GM19328 (cell line): ENCODE measurements around the gene RGL1.

Experiments used
- ATAC-seq: cut with Tn5 transposase; IDR thresholded peaks from one replicate; pipeline ENCODE4 v1.9.1; 2021; ENCODE audit warnings: mild to moderate bottlenecking, moderate library complexity; ENCODE audit not compliant: unreplicated experiment

RGL1 gene

GRCh38 chr1:183885142-183885735, 80.3 kb downstream of the RGL1 start:
- no peak for ATAC-seq

- no peak for ATAC-seq
Observed at GRCh38 chr1:183886083-183886828, 81.3 kb downstream of the RGL1 start.

- ATAC-seq = no peak
Observed at GRCh38 chr1:183886853-183887252, 81.9 kb downstream of the RGL1 start.

GRCh38 chr1:183887826-183888819, 83.2 kb downstream of the RGL1 start:
- no peak for ATAC-seq

- no peak for ATAC-seq
Observed at GRCh38 chr1:183889095-183889494, 84.2 kb downstream of the RGL1 start.

GRCh38 chr1:183891158-183891856, 86.4 kb downstream of the RGL1 start:
- no peak for ATAC-seq

- ATAC-seq = no peak
Observed at GRCh38 chr1:183892351-183892793, 87.5 kb downstream of the RGL1 start.

- ATAC-seq = no peak
Observed at GRCh38 chr1:183893561-183894289, 88.8 kb downstream of the RGL1 start.

GRCh38 chr1:183894290-183894565, 89.3 kb downstream of the RGL1 start:
- no peak for ATAC-seq

GRCh38 chr1:183896466-183897048, 91.6 kb downstream of the RGL1 start:
- no peak for ATAC-seq

GRCh38 chr1:183898001-183898396, 93.1 kb downstream of the RGL1 start:
- peak; percentile 22 for ATAC-seq

- ATAC-seq = no peak
Observed at GRCh38 chr1:183898610-183899009, 93.7 kb downstream of the RGL1 start.

GRCh38 chr1:183901748-183902330, 96.9 kb downstream of the RGL1 start:
- ATAC-seq = no peak

- no peak for ATAC-seq
Observed at GRCh38 chr1:183903101-183903500, 98.2 kb downstream of the RGL1 start.

- no peak for ATAC-seq
Observed at GRCh38 chr1:183905508-183906113, 100.7 kb downstream of the RGL1 start.

GRCh38 chr1:183907070-183907469, 102.2 kb downstream of the RGL1 start:
- ATAC-seq = no peak

- no peak for ATAC-seq
Observed at GRCh38 chr1:183908079-183908478, 103.2 kb downstream of the RGL1 start.

GRCh38 chr1:183909672-183910071, 104.8 kb downstream of the RGL1 start:
- ATAC-seq = no peak

- peak; percentile 26 for ATAC-seq
Observed at GRCh38 chr1:183910845-183911244, 105.9 kb downstream of the RGL1 start.
